ENCODE measurements around the gene PPP1R1B. TPM values are rescaled to one million over a fixed set of nuclear protein-coding genes. Genes with fewer than 3 reads are reported as not detected.

Gene PPP1R1B
- total and polyA plus RNA-seq, 9 of the 15 experiments (the other 6 are each of a cell fraction or from before 2014, with no cell fraction given) = 0.07 to 0.18 (median 0.10) TPM; not detected in 4

DNA sequence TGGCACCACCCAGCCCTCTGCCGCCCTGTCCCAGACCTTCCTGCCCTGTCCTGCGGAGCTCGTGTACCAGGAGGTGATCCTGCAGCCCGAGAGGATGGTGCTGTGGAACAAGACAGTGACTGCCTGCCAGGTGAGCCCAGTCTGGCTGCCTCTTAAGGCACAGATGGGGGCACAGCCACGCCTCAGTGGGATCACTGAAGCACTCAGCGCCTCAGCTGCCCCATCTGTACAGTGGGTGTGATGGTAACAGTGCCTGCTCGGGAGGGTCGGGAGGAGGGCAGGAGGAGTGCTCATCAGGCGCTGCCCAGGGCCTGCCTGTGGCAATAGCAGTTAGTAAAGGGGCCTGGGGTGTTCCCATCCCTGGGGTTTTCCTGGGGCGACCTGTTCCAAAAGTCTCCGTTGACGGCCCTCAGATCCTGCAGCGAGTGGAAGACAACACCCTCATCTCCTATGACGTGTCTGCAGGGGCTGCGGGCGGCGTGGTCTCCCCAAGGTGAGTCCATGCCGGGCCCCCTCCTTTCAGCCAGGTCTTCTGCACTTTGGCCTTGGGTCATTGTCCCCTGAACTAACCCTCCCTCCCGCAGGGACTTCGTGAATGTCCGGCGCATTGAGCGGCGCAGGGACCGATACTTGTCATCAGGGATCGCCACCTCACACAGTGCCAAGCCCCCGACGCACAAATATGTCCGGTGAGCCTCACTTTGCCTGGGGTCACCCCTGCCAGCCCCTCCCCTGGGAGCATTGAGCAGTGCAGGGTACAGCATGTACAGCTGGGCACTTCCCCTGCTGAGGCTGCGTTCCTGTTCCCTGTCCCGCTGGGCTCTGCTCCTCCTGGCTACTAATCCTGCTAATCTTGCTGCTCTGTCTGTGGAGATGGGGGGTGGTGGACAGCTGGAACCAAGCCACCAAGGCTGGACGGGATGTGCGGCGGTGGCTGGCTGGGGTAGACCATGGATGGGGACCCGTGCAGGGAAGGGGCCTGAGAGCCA, 33.9 kb downstream of the PPP1R1B start:
- H2AFZ ChIP-seq (ENCODE audit: low read depth, low read length) = no peak overlapping the region
- intact Hi-C loops (cut with micrococcal nuclease) (no loop called here), in situ Hi-C loops (cut with MboI) (no loop called here)
- H3K36me3 ChIP-seq (ENCODE audit: control insufficient read depth, insufficient read depth, low read length) = peaks cover 65% of the 10 kb centered on the region; the same call in 1 of the 3 replicates
- peaks cover 10 to 62% of the 10 kb centered on the region in 2 experiments; a peak in 4 of 5 replicates for H3K4me1 ChIP-seq (replicated peaks in 1 of 2; ENCODE audit: control insufficient read depth in 2 of 2, insufficient read depth in 2 of 2, low read length in 2 of 2)
- H3K9me3 ChIP-seq (replicated peaks; ENCODE audit: control insufficient read depth, insufficient read depth, low read depth, low read length) = no peaks in the 10 kb centered on the region
- H3K4me2 ChIP-seq (ENCODE audit: insufficient read depth, low read length) = no peak overlapping the region
- H3K27ac ChIP-seq (ENCODE audit: extremely low read depth, low read depth, low read length) = no peak overlapping the region
- no peak for FAIRE-seq
- POLR2A ChIA-PET = interaction anchor here (1.2 to 1.5 kb wide), 2 partner anchors 7 to 10 kb away, joined by 5 read pairs; no protein-coding TSS in a partner anchor
- no peaks in the 10 kb centered on the region; the same call in 1 of the 3 replicates for H3K79me2 ChIP-seq (ENCODE audit: control insufficient read depth, insufficient read depth, low read length)
- no peak for ATAC-seq
- H4K20me1 ChIP-seq (replicated peaks; ENCODE audit: control insufficient read depth, insufficient read depth, low read length) = no peaks in the 10 kb centered on the region
- peak overlapping the region in 1 of 2 experiments; percentile 36; a peak in 1 of 4 replicates for H3K9ac ChIP-seq (ENCODE audit: insufficient read depth in 1 of 2, low read depth in 2 of 2, low read length in 2 of 2)
- TF ChIP-seq SREBF2 (CRISPR knock-in tag; IDR thresholded peaks at IDR 0.05) (no peak), FOXP1 (CRISPR knock-in tag; IDR thresholded peaks at IDR 0.05) (no peak), NR2C2 (CRISPR knock-in tag; IDR thresholded peaks at IDR 0.05) (no peak), NR2C2 (tag; IDR thresholded peaks at IDR 0.05) (no peak), STAG1 (CRISPR knock-in tag; IDR thresholded peaks at IDR 0.05; ENCODE audit: borderline replicate concordance) (no peak), TCF3 (CRISPR knock-in tag; IDR thresholded peaks at IDR 0.05) (no peak), KLF1 (tag; IDR thresholded peaks at IDR 0.05) (no peak), ZKSCAN3 (CRISPR knock-in tag; IDR thresholded peaks at IDR 0.05) (no peak), NFATC3 (IDR thresholded peaks at IDR 0.05) (no peak), FOXM1 (IDR thresholded peaks at IDR 0.05; ENCODE audit: low read depth) (no peak), FOXM1 (CRISPR knock-in tag; IDR thresholded peaks at IDR 0.05; ENCODE audit: low read depth) (no peak), RBM34 (IDR thresholded peaks at IDR 0.05; ENCODE audit: borderline replicate concordance, insufficient read depth, low read length) (no peak), MEF2A (IDR thresholded peaks at IDR 0.05; ENCODE audit: control insufficient read depth, low read depth, low read length) (no peak), ZNF408 (CRISPR knock-in tag; IDR thresholded peaks at IDR 0.05; ENCODE audit: low read depth) (no peak)
- TF ChIP-seq, protein P1, sequence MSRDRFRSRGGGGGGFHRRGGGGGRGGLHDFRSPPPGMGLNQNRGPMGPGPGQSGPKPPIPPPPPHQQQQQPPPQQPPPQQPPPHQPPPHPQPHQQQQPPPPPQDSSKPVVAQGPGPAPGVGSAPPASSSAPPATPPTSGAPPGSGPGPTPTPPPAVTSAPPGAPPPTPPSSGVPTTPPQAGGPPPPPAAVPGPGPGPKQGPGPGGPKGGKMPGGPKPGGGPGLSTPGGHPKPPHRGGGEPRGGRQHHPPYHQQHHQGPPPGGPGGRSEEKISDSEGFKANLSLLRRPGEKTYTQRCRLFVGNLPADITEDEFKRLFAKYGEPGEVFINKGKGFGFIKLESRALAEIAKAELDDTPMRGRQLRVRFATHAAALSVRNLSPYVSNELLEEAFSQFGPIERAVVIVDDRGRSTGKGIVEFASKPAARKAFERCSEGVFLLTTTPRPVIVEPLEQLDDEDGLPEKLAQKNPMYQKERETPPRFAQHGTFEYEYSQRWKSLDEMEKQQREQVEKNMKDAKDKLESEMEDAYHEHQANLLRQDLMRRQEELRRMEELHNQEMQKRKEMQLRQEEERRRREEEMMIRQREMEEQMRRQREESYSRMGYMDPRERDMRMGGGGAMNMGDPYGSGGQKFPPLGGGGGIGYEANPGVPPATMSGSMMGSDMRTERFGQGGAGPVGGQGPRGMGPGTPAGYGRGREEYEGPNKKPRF (IDR thresholded peaks at IDR 0.05; ENCODE audit: low read depth, low read length) = no peak
- TF ChIP-seq, protein P2, sequence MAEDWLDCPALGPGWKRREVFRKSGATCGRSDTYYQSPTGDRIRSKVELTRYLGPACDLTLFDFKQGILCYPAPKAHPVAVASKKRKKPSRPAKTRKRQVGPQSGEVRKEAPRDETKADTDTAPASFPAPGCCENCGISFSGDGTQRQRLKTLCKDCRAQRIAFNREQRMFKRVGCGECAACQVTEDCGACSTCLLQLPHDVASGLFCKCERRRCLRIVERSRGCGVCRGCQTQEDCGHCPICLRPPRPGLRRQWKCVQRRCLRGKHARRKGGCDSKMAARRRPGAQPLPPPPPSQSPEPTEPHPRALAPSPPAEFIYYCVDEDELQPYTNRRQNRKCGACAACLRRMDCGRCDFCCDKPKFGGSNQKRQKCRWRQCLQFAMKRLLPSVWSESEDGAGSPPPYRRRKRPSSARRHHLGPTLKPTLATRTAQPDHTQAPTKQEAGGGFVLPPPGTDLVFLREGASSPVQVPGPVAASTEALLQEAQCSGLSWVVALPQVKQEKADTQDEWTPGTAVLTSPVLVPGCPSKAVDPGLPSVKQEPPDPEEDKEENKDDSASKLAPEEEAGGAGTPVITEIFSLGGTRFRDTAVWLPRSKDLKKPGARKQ (CRISPR knock-in tag; IDR thresholded peaks at IDR 0.05) = no peak
- BruUV-seq (replicated peaks) = no TSS peak
- H3K4me3 ChIP-seq = no peak overlapping the region
- CTCF ChIA-PET (ENCODE audit: low intra/inter-chr PET ratio) = no interaction called here
- H3K9me1 ChIP-seq (ENCODE audit: control insufficient read depth, insufficient read depth, low read length) = no peaks in the 10 kb centered on the region
- DNase-seq (ENCODE audit: extremely low read depth in 1 of 4, low spot score in 3 of 4) = no peak
- 92% methylated on average over 25 of the region's 35 CpGs for WGBS (ENCODE audit: insufficient coverage, low coverage, missing lambda C conversion rate)
- no peaks in the 10 kb centered on the region for H3K27me3 ChIP-seq (ENCODE audit: control insufficient read depth in 2 of 2, insufficient read depth in 2 of 2, low read length in 2 of 2)
